ENCODE data around the gene STK16.

STK16 gene

GRCh38 chr2:219289537-219290361, 44.5 kb downstream of the STK16 start:
- no peak for DNase-seq

DNA sequence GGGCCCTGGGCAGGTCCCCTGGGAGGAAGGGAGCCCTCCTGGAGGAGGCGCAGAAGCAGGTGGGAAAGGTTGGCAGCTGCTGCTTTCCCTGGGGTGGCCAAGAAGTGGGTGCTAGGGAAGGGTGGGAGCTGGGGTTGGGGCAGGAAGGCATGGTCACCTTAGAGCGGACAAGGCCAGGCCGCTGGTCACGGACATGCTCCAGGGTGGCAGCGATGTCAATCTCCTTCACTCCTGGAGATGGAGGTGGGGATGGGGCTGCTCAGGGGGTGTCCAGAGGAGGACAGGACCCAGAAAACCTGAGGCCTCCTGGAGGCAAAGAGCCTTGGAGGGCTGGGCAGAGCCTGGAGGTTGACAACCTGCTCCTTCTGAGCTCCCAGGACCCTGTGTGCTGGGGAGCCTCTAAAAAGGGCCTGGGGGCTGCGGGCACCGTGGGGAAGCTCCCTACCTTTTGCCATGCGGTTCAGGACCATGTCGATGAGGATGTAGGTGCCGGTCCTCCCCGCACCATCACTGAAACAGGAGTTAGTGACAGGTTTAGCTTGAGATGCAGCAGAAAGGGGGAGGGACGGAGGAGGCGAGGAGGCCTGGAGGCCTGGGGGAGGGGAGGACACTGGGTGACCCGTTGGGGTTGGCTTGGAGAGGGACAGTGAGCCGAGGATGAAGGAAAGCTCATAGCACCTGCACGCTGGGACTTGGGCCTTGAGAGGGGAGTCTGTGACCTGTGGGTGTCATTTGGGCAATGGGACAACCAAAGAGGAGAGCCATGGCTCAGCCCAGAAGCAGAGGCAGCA, 45.3 kb downstream of the STK16 start:
- no peak for DNase-seq

DNA sequence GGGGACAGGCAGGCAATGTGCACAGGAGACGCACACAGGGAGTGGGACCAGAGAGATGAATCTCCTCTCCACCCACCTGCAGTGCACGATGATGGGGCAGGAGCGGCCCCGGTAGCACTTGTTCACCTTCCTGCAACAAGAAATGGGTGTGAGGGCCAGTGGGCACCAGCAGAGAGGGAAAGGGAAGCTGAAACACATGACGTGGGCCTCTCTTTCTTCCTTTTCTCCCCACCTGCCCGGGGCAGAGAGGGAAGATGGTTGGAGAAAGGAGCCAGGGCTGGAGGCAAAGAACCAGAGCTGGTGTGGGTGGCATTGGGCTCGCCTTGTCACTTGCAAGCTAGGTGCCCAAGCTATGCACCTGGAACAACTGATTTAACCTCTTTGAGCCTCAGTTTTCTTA, 46.1 kb downstream of the STK16 start:
- DNase-seq = no peak

DNA sequence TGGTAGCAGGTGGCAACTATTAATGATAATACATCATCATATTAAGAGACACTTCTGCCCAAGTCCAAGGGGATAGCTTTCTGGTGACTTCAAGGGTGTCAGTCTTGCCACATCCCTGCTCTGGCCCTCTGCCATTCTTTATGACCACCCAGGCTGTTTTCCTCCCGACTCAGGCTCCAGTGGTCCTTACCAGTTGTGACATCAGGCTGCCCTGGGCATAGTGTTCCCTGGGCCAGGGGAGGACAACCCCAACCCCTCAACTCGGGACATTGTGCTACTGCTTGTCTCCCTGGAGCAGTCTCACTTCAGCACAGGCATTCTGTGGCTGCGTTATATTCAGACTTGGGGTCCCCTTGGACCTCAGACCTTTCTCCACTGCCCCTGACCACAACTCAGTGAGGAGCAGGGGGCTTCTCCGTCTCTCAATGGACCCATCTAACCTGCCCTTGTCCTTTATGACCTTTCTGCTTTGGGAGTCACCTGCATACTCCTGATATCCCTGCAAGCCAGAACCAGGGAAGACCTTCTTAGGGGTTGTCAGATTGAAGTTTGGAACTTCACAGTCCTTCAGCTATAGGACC, 46.7 kb downstream of the STK16 start:
- DNase-seq = no peak

- no peak for DNase-seq
Measured at GRCh38 chr2:219292616-219293015, 47.3 kb downstream of the STK16 start.

DNA sequence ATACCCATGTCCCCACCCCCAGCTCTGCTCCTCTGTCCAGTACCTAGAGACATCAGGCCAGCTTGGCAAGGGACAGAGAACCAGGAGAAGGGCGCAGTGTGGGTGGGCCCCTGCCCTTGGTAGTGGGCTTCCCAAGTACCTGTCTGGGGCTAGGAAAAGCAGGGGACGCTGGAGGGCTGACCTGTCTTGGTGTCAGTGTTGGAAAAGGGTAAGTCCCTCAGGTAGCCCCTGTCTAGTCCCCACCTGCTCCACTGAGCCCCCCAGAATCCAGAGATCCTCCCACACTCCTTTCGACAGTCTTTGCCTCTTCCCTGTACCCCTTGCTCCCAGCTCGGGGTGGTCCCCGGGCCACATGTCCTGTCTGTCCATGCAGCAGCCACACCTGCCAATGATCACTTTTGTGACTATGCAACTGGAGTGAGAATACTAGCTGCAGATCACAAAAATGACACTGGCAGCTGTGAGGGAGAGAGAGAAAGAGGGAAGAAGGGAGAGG, 48.5 kb downstream of the STK16 start:
- DNase-seq = no peak

- peak; percentile 83 for DNase-seq
Measured at GRCh38 chr2:219294356-219295351, 49.4 kb downstream of the STK16 start.

DNA sequence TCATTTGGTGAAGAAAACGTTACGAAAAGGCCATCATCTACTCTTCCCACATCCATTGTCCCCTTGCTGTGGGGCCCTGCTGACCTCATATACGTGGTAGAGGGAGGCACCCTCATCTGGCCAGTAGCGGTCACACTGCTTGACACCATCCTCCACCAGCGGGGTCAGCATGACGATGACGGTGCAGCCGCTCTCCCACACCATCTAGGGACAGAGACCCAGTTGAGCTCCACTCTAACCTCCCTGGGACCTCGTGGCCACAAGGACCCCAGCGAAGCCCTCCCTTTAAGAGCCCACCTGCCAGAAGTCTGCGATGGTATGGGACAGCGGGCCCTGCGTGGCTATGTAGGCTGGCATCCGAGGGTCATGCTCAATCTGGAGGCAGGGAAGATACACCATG, 50.9 kb downstream of the STK16 start:
- no peak for DNase-seq

GRCh38 chr2:219296631-219297391, 51.5 kb downstream of the STK16 start:
- no peak for DNase-seq

- DNase-seq = no peak
Measured at GRCh38 chr2:219297766-219298456, 52.6 kb downstream of the STK16 start.

GRCh38 chr2:219298759-219299371, 53.6 kb downstream of the STK16 start:
- peak; percentile 86 for DNase-seq

DNA sequence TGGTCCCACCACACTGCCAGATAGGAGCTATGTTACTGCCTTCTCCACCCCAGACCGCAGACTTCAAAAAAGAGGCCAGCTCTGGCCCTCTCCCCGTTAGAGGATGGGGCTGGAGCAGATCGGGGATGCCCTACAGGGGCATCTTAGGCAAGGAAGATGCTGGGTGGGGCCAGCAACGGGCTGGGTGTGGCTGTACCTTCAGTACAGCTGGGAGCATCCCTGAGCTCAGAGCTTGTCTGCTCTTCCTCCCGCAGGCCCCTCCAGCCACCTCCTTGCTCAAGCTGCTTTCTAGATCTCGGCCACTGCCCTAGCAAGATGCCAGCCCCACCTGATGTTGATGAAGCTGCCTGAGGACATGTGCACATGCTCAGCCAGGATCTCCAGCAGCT, 54.1 kb downstream of the STK16 start:
- no peak for DNase-seq

All from stimulated activated naive CD4-positive, alpha-beta T cell treated with Interleukin-2 at 50 U/mL for 16 hours (primary cell).